GM13976 (cell line): ENCODE results near the gene KAT6B.

ENCODE experiments used
- DNase-seq: peaks from one replicate; pipeline ENCODE4 v3.0.0; 2012; ENCODE audit warnings: low spot score
- CTCF ChIP-seq: IDR thresholded peaks from 2 replicates; pipeline ENCODE4 v1.5.1; 2012; ENCODE audit warnings: borderline replicate concordance, mild to moderate bottlenecking; ENCODE audit not compliant: insufficient read depth; ENCODE audit errors: extremely low read depth, missing control alignments, control extremely low read depth
- in situ Hi-C: fragments of 300-500 bp; cut with MboI; formaldehyde crosslinking; loops from one replicate; pipeline ENCODE4 v1.12.0; 2022; ENCODE audit warnings: low sequenced_read_pairs, mixed read lengths, inconsistent platforms; ENCODE audit not compliant: unreplicated experiment

KAT6B gene

DNA sequence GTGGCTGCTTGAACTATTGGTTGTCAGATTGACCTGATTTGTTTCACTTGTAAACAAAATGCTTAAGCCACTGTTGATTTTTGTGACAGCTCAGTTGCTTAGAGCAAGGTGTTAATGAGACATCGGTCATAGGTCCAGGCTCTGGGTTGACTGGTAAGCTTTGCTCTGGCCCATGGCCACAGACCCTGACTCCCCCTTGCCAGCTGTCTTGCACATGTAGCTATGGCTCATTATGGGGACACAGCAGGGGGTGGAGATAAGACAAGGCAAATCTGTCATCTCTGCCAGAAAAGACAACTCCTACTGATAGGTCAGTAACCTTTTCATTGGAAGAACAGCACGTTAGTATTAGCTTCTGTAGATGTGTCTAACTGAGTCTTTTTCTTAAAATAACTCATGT, 95.3 kb downstream of the KAT6B start:
- in situ Hi-C loops = no loop called here
- DNase-seq = no peak
- TF ChIP-seq CTCF = no peak

GRCh38 chr10:74922921-74923320, 96.5 kb downstream of the KAT6B start:
- TF ChIP-seq CTCF = no peak
- in situ Hi-C loops = no loop called here
- DNase-seq = no peak

- no peak for DNase-seq
- in situ Hi-C loops = no loop called here
- TF ChIP-seq CTCF = no peak
Observed at GRCh38 chr10:74923556-74923955, 97.2 kb downstream of the KAT6B start.

GRCh38 chr10:74924251-74924963, 98.0 kb downstream of the KAT6B start:
- TF ChIP-seq CTCF = no peak
- no peak for DNase-seq
- in situ Hi-C loops = no loop called here

GRCh38 chr10:74925291-74925690, 98.9 kb downstream of the KAT6B start:
- no peak for DNase-seq
- in situ Hi-C loops = no loop called here
- TF ChIP-seq CTCF = no peak

GRCh38 chr10:74925708-74926107, 99.3 kb downstream of the KAT6B start:
- in situ Hi-C loops = no loop called here
- TF ChIP-seq CTCF = no peak
- no peak for DNase-seq

- in situ Hi-C loops = no loop called here
- TF ChIP-seq CTCF = no peak
- DNase-seq = no peak
Observed at GRCh38 chr10:74926791-74927585, 100.6 kb downstream of the KAT6B start.
